Neuronal stem cell (in vitro differentiated cells): ENCODE results near the gene THSD4.

Experiments
- DNase-seq: peaks from one replicate; pipeline ENCODE4 v3.0.0-alpha.2; 2013; ENCODE audit warnings: low spot score
- H2AFZ ChIP-seq: one replicate; pipeline ENCODE4 v1.6.1; 2013; ENCODE audit warnings: mild to moderate bottlenecking, low read length, inconsistent platforms
- H2AK5ac ChIP-seq: 2 replicates; pipeline ENCODE4 v1.6.1; 2013; ENCODE audit warnings: low read depth, mild to moderate bottlenecking, inconsistent platforms, low read length, moderate library complexity, mixed read lengths
- H2BK120ac ChIP-seq: 2 replicates; pipeline ENCODE4 v1.6.1; 2013; ENCODE audit warnings: low read depth, mild to moderate bottlenecking, inconsistent platforms, low read length, moderate library complexity, mixed read lengths
- H2BK12ac ChIP-seq: one replicate; pipeline ENCODE4 v1.6.1; 2013; ENCODE audit warnings: low read length, inconsistent platforms
- H2BK15ac ChIP-seq: 2 replicates; pipeline ENCODE4 v1.6.1; 2013; ENCODE audit warnings: mild to moderate bottlenecking, low read length, inconsistent platforms, mixed read lengths
- H2BK5ac ChIP-seq: one replicate; pipeline ENCODE4 v1.6.1; 2013; ENCODE audit warnings: inconsistent platforms, mild to moderate bottlenecking, low read length, moderate library complexity
- H3K14ac ChIP-seq: one replicate; pipeline ENCODE4 v1.6.1; 2013; ENCODE audit warnings: low read length, inconsistent platforms
- H3K18ac ChIP-seq: 2 replicates; pipeline ENCODE4 v1.6.1; 2013; ENCODE audit warnings: low read length, inconsistent platforms
- H3K23ac ChIP-seq: 2 replicates; pipeline ENCODE4 v1.6.1; 2013; ENCODE audit warnings: low read depth, mild to moderate bottlenecking, mixed read lengths, low read length, inconsistent platforms; ENCODE audit not compliant: poor library complexity
- H3K27ac ChIP-seq: replicated peaks from 3 replicates; pipeline ENCODE4 v1.5.1; 2013; ENCODE audit warnings: low read length, inconsistent platforms
- H3K27me3 ChIP-seq, 3 experiments: 2 replicates each; pipeline ENCODE4 v1.6.1; 2013; ENCODE audit warnings: low read length in 3 of 3, mild to moderate bottlenecking in 2 of 3, inconsistent platforms in 1 of 3, low read depth in 1 of 3, mixed read lengths in 1 of 3, moderate library complexity in 1 of 3; ENCODE audit not compliant: control insufficient read depth in 3 of 3, insufficient read depth in 3 of 3
- H3K36me3 ChIP-seq, 2 donors: replicated peaks in 1 of 2; 2 replicates each; pipeline ENCODE4 v1.6.1; 2013; ENCODE audit warnings: low read length in 2 of 2; ENCODE audit not compliant: control insufficient read depth in 2 of 2, insufficient read depth in 2 of 2
- H3K4ac ChIP-seq: 2 replicates; pipeline ENCODE4 v1.6.1; 2013; ENCODE audit warnings: inconsistent platforms, mild to moderate bottlenecking, low read length, moderate library complexity
- H3K4me1 ChIP-seq, 2 donors: 1 replicate in 1 of 2; 2 replicates in 1 of 2; pipeline ENCODE4 v1.6.1; 2013; ENCODE audit warnings: low read length in 2 of 2, low read depth in 1 of 2; ENCODE audit not compliant: control insufficient read depth in 2 of 2, insufficient read depth in 1 of 2
- H3K4me2 ChIP-seq: one replicate; pipeline ENCODE4 v1.6.1; 2013; ENCODE audit warnings: mild to moderate bottlenecking, low read length, inconsistent platforms; ENCODE audit not compliant: insufficient read depth, poor library complexity, severe bottlenecking
- H3K4me3 ChIP-seq, 2 donors: 2 replicates each; pipeline ENCODE4 v1.5.1; 2013; ENCODE audit warnings: low read length in 2 of 2, mild to moderate bottlenecking in 2 of 2, inconsistent platforms in 1 of 2, moderate library complexity in 1 of 2
- H3K79me1 ChIP-seq: one replicate; pipeline ENCODE4 v1.6.1; 2013; ENCODE audit warnings: low read depth, mild to moderate bottlenecking, inconsistent platforms, low read length, moderate library complexity
- H3K9ac ChIP-seq: one replicate; pipeline ENCODE4 v1.6.1; 2013; ENCODE audit warnings: mild to moderate bottlenecking, low read depth, low read length, inconsistent platforms; ENCODE audit not compliant: poor library complexity
- H3K9me3 ChIP-seq, 2 donors: replicated peaks in 1 of 2; 2 replicates each; pipeline versions ENCODE3 to v1.6.1; 2013; ENCODE audit warnings: low read length in 2 of 2, mild to moderate bottlenecking in 2 of 2, inconsistent platforms in 1 of 2, low read depth in 1 of 2, mixed read lengths in 1 of 2, moderate library complexity in 1 of 2; ENCODE audit not compliant: control insufficient read depth in 2 of 2, insufficient read depth in 1 of 2
- H4K8ac ChIP-seq: one replicate; pipeline ENCODE4 v1.6.1; 2013; ENCODE audit warnings: low read depth, mild to moderate bottlenecking, inconsistent platforms, low read length, moderate library complexity
- H4K91ac ChIP-seq: one replicate; pipeline ENCODE4 v1.6.1; 2013; ENCODE audit warnings: low read length, low read depth, mild to moderate bottlenecking, inconsistent platforms; ENCODE audit not compliant: poor library complexity
- WGBS, 2 donors: extraction: QIAGEN DNeasy Blood & Tissue Kit; methylation state at CpG; one replicate each; pipeline ENCODE4 v1.1.7; 2013; ENCODE audit warnings: missing lambda C conversion rate in 2 of 2, mixed read lengths in 1 of 2; ENCODE audit not compliant: insufficient read length in 2 of 2, insufficient replicate concordance in 1 of 2; ENCODE audit errors: extremely low coverage in 2 of 2; 5-methylcytosine and 5-hydroxymethylcytosine counted together

The THSD4 gene

DNA sequence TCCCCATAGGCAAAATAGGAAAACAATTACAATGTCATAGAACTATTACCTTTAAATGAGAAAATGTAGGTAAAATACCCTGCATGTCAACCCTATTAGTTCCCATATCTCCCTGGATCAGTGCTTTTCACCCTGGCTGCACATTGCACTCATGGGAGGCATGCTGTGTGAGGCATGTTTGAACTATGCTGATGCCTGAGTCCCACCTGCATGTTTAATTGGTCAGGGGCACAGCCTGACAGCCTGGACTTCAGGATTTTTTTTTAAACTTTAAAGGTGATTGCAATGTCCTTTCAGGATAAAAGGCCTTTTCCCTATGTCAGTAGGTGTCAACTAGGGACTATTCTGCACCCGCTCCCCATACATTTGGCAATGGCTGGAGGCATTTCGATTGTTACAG, 559.1 kb downstream of the THSD4 start:
- Histone ChIP-seq H3K79me1 (no peaks in the 10 kb centered on the region), H3K18ac (no peak overlapping the region), H2AK5ac (no peak overlapping the region), H3K27me3 (no peaks in the 10 kb centered on the region), H3K27ac (no peak overlapping the region), H3K9me3 (no peaks in the 10 kb centered on the region), H3K4me3 (no peak overlapping the region), H4K8ac (no peak overlapping the region), H3K4me1 (peaks cover 0 to 2% of the 10 kb centered on the region in 2 donors), H3K9ac (no peak overlapping the region), H2BK12ac (no peak overlapping the region), H3K23ac (no peak overlapping the region), H3K4ac (no peak overlapping the region), H2BK5ac (no peak overlapping the region), H2AFZ (no peak overlapping the region), H3K4me2 (no peak overlapping the region), H3K36me3 (no peaks in the 10 kb centered on the region), H3K14ac (no peak overlapping the region), H2BK15ac (no peak overlapping the region), H4K91ac (no peak overlapping the region), H2BK120ac (no peak overlapping the region)
- DNase-seq: no peak
- no CpG with 5 or more reads among the region's 2 CpGs for WGBS, 2 donors

DNA sequence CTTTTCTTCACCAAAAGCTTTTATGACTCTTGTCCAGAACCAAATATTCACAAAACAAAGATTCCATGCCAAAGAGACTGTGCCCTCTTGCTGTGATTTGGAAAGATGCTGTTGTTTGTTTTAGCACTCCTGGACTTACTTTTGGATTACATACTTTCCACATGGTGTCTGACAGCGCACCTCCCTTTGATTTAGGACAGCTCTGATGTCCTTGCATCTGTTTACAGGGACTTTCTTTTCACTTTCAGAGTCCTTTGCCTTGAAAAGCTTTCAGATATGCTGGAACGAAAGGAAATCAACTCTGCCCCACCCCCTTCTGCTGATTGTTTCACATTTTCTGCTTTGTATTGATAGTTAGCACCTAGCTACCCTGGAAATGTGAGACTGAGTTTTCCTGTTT, 562.1 kb downstream of the THSD4 start:
- H4K8ac ChIP-seq: no peak overlapping the region
- H2BK120ac ChIP-seq: no peak overlapping the region
- H2BK12ac ChIP-seq: no peak overlapping the region
- no peak overlapping the region for H3K18ac ChIP-seq
- H3K79me1 ChIP-seq: no peaks in the 10 kb centered on the region
- H3K36me3 ChIP-seq: no peaks in the 10 kb centered on the region
- H3K9ac ChIP-seq: no peak overlapping the region
- WGBS, 2 donors: no CpG with 5 or more reads among the region's 2 CpGs
- no peak overlapping the region for H3K23ac ChIP-seq
- H3K4me1 ChIP-seq: peaks cover 0 to 2% of the 10 kb centered on the region in 2 donors
- DNase-seq: no peak
- H3K27ac ChIP-seq: no peak overlapping the region
- no peak overlapping the region for H3K14ac ChIP-seq
- no peak overlapping the region for H2AFZ ChIP-seq
- H2BK15ac ChIP-seq: no peak overlapping the region
- H3K27me3 ChIP-seq: no peaks in the 10 kb centered on the region
- no peaks in the 10 kb centered on the region for H3K9me3 ChIP-seq
- H3K4me2 ChIP-seq: no peak overlapping the region
- no peak overlapping the region for H2AK5ac ChIP-seq
- H3K4me3 ChIP-seq: no peak overlapping the region
- no peak overlapping the region for H2BK5ac ChIP-seq
- H3K4ac ChIP-seq: no peak overlapping the region
- no peak overlapping the region for H4K91ac ChIP-seq

DNA sequence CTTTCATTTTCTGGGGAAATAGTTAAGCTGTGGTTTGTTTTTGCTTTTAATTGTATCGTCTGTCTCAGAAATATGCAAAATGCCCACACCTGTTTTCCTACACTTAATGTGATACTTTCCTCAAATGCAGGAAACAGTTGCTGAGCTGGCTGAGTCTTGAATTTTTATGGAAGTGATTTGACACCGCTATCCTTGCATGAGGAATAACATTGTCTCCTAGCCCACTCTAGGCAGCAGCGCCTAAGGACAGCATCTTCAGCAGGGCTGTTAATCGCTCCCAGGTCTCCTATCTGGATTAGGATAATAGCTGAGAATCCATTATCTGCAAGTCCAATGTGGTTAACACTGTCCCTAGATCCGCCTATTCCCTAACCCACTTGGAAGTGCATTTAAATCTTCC, 562.5 kb downstream of the THSD4 start:
- Histone ChIP-seq H3K36me3 (no peaks in the 10 kb centered on the region), H4K8ac (no peak overlapping the region), H3K9ac (no peak overlapping the region), H2AFZ (no peak overlapping the region), H3K9me3 (no peaks in the 10 kb centered on the region), H3K4me2 (no peak overlapping the region), H3K23ac (no peak overlapping the region), H3K4ac (no peak overlapping the region), H3K18ac (no peak overlapping the region), H3K79me1 (no peaks in the 10 kb centered on the region), H2BK120ac (no peak overlapping the region), H4K91ac (no peak overlapping the region), H3K27ac (no peak overlapping the region), H3K14ac (no peak overlapping the region), H2BK5ac (no peak overlapping the region), H2AK5ac (no peak overlapping the region), H2BK15ac (no peak overlapping the region), H2BK12ac (no peak overlapping the region), H3K27me3 (no peaks in the 10 kb centered on the region), H3K4me3 (no peak overlapping the region), H3K4me1 (peaks cover 0 to 2% of the 10 kb centered on the region in 2 donors)
- DNase-seq: no peak
- no CpG with 5 or more reads among the region's 5 CpGs for WGBS, 2 donors

DNA sequence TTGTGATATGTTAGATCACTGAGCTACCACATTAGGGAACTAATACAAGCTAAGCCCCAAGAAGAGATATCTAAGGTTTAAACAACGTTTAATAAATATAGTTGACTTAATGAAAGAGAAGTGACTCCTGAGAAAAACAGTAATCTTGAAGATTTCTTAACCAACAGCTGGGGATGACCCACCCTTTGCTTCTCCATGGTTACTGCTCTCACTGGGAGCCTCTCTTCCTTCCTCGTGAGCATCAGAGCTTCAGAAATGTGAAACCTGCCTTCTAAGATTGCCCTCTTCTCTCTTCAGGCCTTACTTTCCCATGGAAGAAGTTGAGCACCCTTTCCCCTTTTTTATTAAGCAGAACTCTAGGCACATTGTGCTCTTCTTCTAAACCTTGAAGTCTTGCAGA, 562.9 kb downstream of the THSD4 start:
- Histone ChIP-seq H2BK12ac (no peak overlapping the region), H4K91ac (no peak overlapping the region), H3K23ac (no peak overlapping the region), H3K4me2 (no peak overlapping the region), H3K4me3 (no peak overlapping the region), H3K36me3 (no peaks in the 10 kb centered on the region), H3K9me3 (no peaks in the 10 kb centered on the region), H2BK120ac (no peak overlapping the region), H3K27ac (no peak overlapping the region), H2AK5ac (no peak overlapping the region), H3K79me1 (no peaks in the 10 kb centered on the region), H3K4ac (no peak overlapping the region), H3K14ac (no peak overlapping the region), H3K27me3 (no peaks in the 10 kb centered on the region), H3K18ac (no peak overlapping the region), H2AFZ (no peak overlapping the region), H4K8ac (no peak overlapping the region), H3K9ac (no peak overlapping the region), H2BK5ac (no peak overlapping the region), H2BK15ac (no peak overlapping the region), H3K4me1 (peaks cover 0 to 2% of the 10 kb centered on the region in 2 donors)
- WGBS, 2 donors: no CpG with 5 or more reads among the region's 2 CpGs
- DNase-seq: no peak
